Left colon (tissue), 2 donors: ENCODE data around the gene PIK3C2A. TPM values are rescaled to one million over a fixed set of nuclear protein-coding genes. Genes with fewer than 3 reads are reported as not detected.
"Not testable (repeated sequence)": the region's sequence is repeated elsewhere in the genome, so short reads cannot be mapped to it uniquely, and the experiment has no call there.

Experiments
- ATAC-seq: fragments of 200-7000 bp; cut with Tn5 transposase; one replicate; pipeline ENCODE4 v1.9.1; 2020; ENCODE audit warnings: mild to moderate bottlenecking, moderate library complexity
- DNase-seq, 2 donors: peaks; one replicate each; pipeline ENCODE4 v3.0.0-alpha.2; 2020
- intact Hi-C, 2 donors: fragments of 100-400 bp; cut with DNase I in 1 of 2; cut with micrococcal nuclease in 1 of 2; formaldehyde crosslinking; loops; one replicate each; pipeline versions ENCODE4 v1.11.2 to v1.14.0; 2022; cut with DNase I, micrococcal nuclease
- long read RNA-seq: library from polyadenylated mRNA; unstranded; transcript quantifications from one replicate; pipeline ENCODE4 v2.0.0, GENCODE V29; 2021
- total RNA-seq, 2 donors: library from RNA; stranded (reverse); fragmentation: NEBNext Ultra II Directional; extraction: Animal tissue kit (Norgen Biotek cat#: 25700); gene quantifications; one replicate each; pipeline ENCODE4 v1.2.1, GENCODE V29; 2021
- donor health status: DM: no; HTN: no; CAD: no.
- donor health status: DM: yes; HTN: yes; CAD: no.

Gene PIK3C2A
- total RNA-seq: 10 to 100 TPM; 49.7 to 54.6 TPM
- long read RNA-seq, partial matches to known transcripts: 6 of 12 reads
- long read RNA-seq, other reads (novel, unspliced or antisense): 6 of 12 reads

GRCh38 chr11:17207317-17208256 is at the start of gene PIK3C2A:
TSS of gene PIK3C2A (minus strand) at chr11:17207986. CDS start at chr11:17169741, 38,245 bp downstream.
- intact Hi-C loops: no loop called here
- ATAC-seq: peak; percentile 92
- peak; percentile 97 to 98 for DNase-seq

- ATAC-seq: peak; percentile 38
- DNase-seq: no peak
- intact Hi-C loops: no loop called here
Measured at GRCh38 chr11:17257196-17257595, 49.4 kb upstream of the PIK3C2A start.

- no peak for DNase-seq
- no peak for ATAC-seq
Measured at GRCh38 chr11:17256512-17256911, 48.7 kb upstream of the PIK3C2A start.

GRCh38 chr11:17252704-17253103 is 44.9 kb upstream of the PIK3C2A start:
- intact Hi-C loops: no loop called here
- DNase-seq: no peak
- ATAC-seq: no peak

More at GRCh38 chr11:17256512-17256911, 48.7 kb upstream of the PIK3C2A start:
- intact Hi-C loops: no loop called here

- intact Hi-C loops: no loop called here
- DNase-seq: no peak
- no peak for ATAC-seq
Measured at GRCh38 chr11:17250561-17251350, 43.0 kb upstream of the PIK3C2A start.

- intact Hi-C loops: no loop called here
- DNase-seq: no peak
- ATAC-seq: no peak
Measured at GRCh38 chr11:17244046-17244445, 36.3 kb upstream of the PIK3C2A start.

- DNase-seq, intact Hi-C loops, ATAC-seq: not testable (repeated sequence)
Measured at GRCh38 chr11:17242954-17243353, 35.2 kb upstream of the PIK3C2A start.

- no peak for DNase-seq
- no peak for ATAC-seq
- intact Hi-C loops: no loop called here
Measured at GRCh38 chr11:17240780-17241179, 33.0 kb upstream of the PIK3C2A start.

GRCh38 chr11:17239927-17240326 is 32.1 kb upstream of the PIK3C2A start:
- DNase-seq, ATAC-seq, intact Hi-C loops: not testable (repeated sequence)

- intact Hi-C loops: no loop called here
- DNase-seq (no peak), ATAC-seq (no peak)
Measured at GRCh38 chr11:17238377-17238776, 30.6 kb upstream of the PIK3C2A start.

GRCh38 chr11:17233101-17233500 is 25.3 kb upstream of the PIK3C2A start:
- DNase-seq (no peak), ATAC-seq (no peak)
- intact Hi-C loops: no loop called here

- intact Hi-C loops: no loop called here
- no peak for DNase-seq
- ATAC-seq: no peak
Measured at GRCh38 chr11:17230867-17231851, 23.4 kb upstream of the PIK3C2A start.

- DNase-seq: no peak
- ATAC-seq: no peak
- intact Hi-C loops: loop anchor here in 1 of 2 donors (10.0 kb wide), 1 partner anchor 275 kb away; no protein-coding TSS in a partner anchor
Measured at GRCh38 chr11:17229481-17230152, 21.8 kb upstream of the PIK3C2A start.

- DNase-seq, ATAC-seq: not testable (repeated sequence)
- intact Hi-C loops: loop anchor here in 1 of 2 donors (10.0 kb wide), 1 partner anchor 276 kb away; no protein-coding TSS in a partner anchor
Measured at GRCh38 chr11:17228186-17228925, 20.6 kb upstream of the PIK3C2A start.

GRCh38 chr11:17224727-17225126 is 16.9 kb upstream of the PIK3C2A start:
- intact Hi-C loops: loop anchor here in 1 of 2 donors (10.0 kb wide), 1 partner anchor 280 kb away; no protein-coding TSS in a partner anchor
- ATAC-seq: no peak
- no peak for DNase-seq

- ATAC-seq (no peak), DNase-seq (no peak)
- intact Hi-C loops: loop anchor here in 1 of 2 donors (10.0 kb wide), 1 partner anchor 283 kb away; no protein-coding TSS in a partner anchor
Measured at GRCh38 chr11:17221968-17222367, 14.2 kb upstream of the PIK3C2A start.

GRCh38 chr11:17219016-17219415 is 11.2 kb upstream of the PIK3C2A start:
- DNase-seq (no peak), ATAC-seq (no peak)
- intact Hi-C loops: no loop called here
